HL-60 (cell line): ENCODE results near the gene CERS6.

ENCODE experiments used
- DNase-seq, 2 experiments: peaks; one replicate each; pipeline ENCODE4 v3.0.0-alpha.2; 2010 to 2020; ENCODE audit warnings: low read depth in 1 of 2, low spot score in 1 of 2
- H3K27ac ChIP-seq: fragments of 250-450 bp; sonication (Bioruptor Pico); replicated peaks from 2 replicates; pipeline ENCODE4 v1.5.1; 2020; ENCODE audit warnings: mild to moderate bottlenecking, moderate library complexity
- H3K27me3 ChIP-seq: fragments of 250-450 bp; sonication (Bioruptor Pico); 2 replicates; pipeline ENCODE4 v1.5.1; 2021; ENCODE audit warnings: mild to moderate bottlenecking, moderate library complexity; ENCODE audit not compliant: insufficient read depth, poor library complexity, severe bottlenecking
- H3K4me3 ChIP-seq: replicated peaks from 2 replicates; pipeline ENCODE4 v1.5.1; 2011; ENCODE audit warnings: mild to moderate bottlenecking, control low read depth, low read length; ENCODE audit not compliant: insufficient read depth
- GABPA ChIP-seq: IDR thresholded peaks from 2 replicates; pipeline ENCODE4 v1.6.1; 2012; ENCODE audit warnings: low read depth
- POLR2AphosphoS5 ChIP-seq: IDR thresholded peaks from 2 replicates; pipeline ENCODE4 v1.6.1; 2012; ENCODE audit warnings: low read depth
- REST ChIP-seq: IDR thresholded peaks from 2 replicates; pipeline ENCODE4 v1.6.1; 2012; ENCODE audit warnings: low read depth; ENCODE audit not compliant: insufficient replicate concordance
- SPI1 ChIP-seq: IDR thresholded peaks from 2 replicates; pipeline ENCODE4 v1.6.1; 2012; ENCODE audit warnings: low read depth, mild to moderate bottlenecking, borderline replicate concordance
- TF ChIP-seq, protein P1 (sequence below): IDR thresholded peaks from one replicate; pipeline ENCODE4 v1.5.1; 2011; ENCODE audit warnings: low read length, control low read depth, inconsistent platforms; ENCODE audit not compliant: insufficient read depth

Gene CERS6

GRCh38 chr2:168589236-168590211 lies 133.5 kb downstream of the CERS6 start:
- H3K27ac ChIP-seq = no peak overlapping the region
- TF ChIP-seq POLR2AphosphoS5 (no peak), REST (no peak), SPI1 (no peak), GABPA (no peak)
- TF ChIP-seq, protein P1, sequence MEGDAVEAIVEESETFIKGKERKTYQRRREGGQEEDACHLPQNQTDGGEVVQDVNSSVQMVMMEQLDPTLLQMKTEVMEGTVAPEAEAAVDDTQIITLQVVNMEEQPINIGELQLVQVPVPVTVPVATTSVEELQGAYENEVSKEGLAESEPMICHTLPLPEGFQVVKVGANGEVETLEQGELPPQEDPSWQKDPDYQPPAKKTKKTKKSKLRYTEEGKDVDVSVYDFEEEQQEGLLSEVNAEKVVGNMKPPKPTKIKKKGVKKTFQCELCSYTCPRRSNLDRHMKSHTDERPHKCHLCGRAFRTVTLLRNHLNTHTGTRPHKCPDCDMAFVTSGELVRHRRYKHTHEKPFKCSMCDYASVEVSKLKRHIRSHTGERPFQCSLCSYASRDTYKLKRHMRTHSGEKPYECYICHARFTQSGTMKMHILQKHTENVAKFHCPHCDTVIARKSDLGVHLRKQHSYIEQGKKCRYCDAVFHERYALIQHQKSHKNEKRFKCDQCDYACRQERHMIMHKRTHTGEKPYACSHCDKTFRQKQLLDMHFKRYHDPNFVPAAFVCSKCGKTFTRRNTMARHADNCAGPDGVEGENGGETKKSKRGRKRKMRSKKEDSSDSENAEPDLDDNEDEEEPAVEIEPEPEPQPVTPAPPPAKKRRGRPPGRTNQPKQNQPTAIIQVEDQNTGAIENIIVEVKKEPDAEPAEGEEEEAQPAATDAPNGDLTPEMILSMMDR = no peak
- DNase-seq = no peak
- H3K4me3 ChIP-seq = no peak overlapping the region
- H3K27me3 ChIP-seq = no peaks in the 10 kb centered on the region

GRCh38 chr2:168592181-168592831 lies 136.2 kb downstream of the CERS6 start:
- no peak for DNase-seq

More at GRCh38 chr2:168592181-168592831, 136.2 kb downstream of the CERS6 start:
- Histone ChIP-seq H3K4me3 (no peak overlapping the region), H3K27ac (no peak overlapping the region), H3K27me3 (no peaks in the 10 kb centered on the region)
- TF ChIP-seq, protein P1 = no peak
- no peak for TF ChIP-seq GABPA
- no peak for TF ChIP-seq SPI1
- no peak for TF ChIP-seq REST
- no peak for TF ChIP-seq POLR2AphosphoS5
